CD4-positive, CD25-positive, alpha-beta regulatory T cell (primary cell): Measurements from ENCODE around the gene UAP1. TPM values are rescaled to one million over a fixed set of nuclear protein-coding genes. Genes with fewer than 3 reads are reported as not detected.
"Not testable (repeated sequence)": the region's sequence is repeated elsewhere in the genome, so short reads cannot be mapped to it uniquely, and the experiment has no call there.

Experiments
- ATAC-seq, 2 donors: fragments of 150-1000 bp; cut with Tn5 transposase; one replicate each; pipeline ENCODE4 v1.10.0; 2021; ENCODE audit warnings: low read depth in 2 of 2, moderate number of reproducible peaks in 2 of 2, moderate library complexity in 1 of 2
- DNase-seq, 3 donors: peaks; one replicate each; pipeline versions ENCODE4 v3.0.0 to v3.0.0-alpha.2; 2012 to 2022; ENCODE audit warnings: mixed read lengths in 1 of 3
- H3K27ac ChIP-seq: one replicate; pipeline ENCODE4 v1.7.0; 2013; ENCODE audit warnings: mild to moderate bottlenecking, low read length; ENCODE audit not compliant: insufficient read depth, poor library complexity, severe bottlenecking
- H3K27me3 ChIP-seq: one replicate; pipeline ENCODE4 v1.7.0; 2013; ENCODE audit warnings: low read length; ENCODE audit not compliant: control insufficient read depth, insufficient read depth
- H3K36me3 ChIP-seq: one replicate; pipeline ENCODE4 v1.7.0; 2013; ENCODE audit warnings: mild to moderate bottlenecking, low read length, moderate library complexity; ENCODE audit not compliant: control insufficient read depth, insufficient read depth
- H3K4me1 ChIP-seq: 2 replicates; pipeline ENCODE4 v1.7.0; 2013; ENCODE audit warnings: mild to moderate bottlenecking, low read length; ENCODE audit not compliant: insufficient read depth, control insufficient read depth, poor library complexity, severe bottlenecking
- H3K4me3 ChIP-seq: one replicate; pipeline ENCODE4 v1.7.0; 2013; ENCODE audit warnings: low read depth, mild to moderate bottlenecking, low read length, moderate library complexity
- H3K9me3 ChIP-seq, 2 experiments: 1 replicate in 1 of 2; 2 replicates in 1 of 2; pipeline ENCODE4 v1.7.0; 2013; ENCODE audit warnings: low read length in 2 of 2, mild to moderate bottlenecking in 1 of 2, moderate library complexity in 1 of 2; ENCODE audit not compliant: control insufficient read depth in 2 of 2
- H3K27ac Mint-ChIP-seq, 3 donors: one replicate each; pipeline ENCODE4 v1.8.0; 2020 to 2022; ENCODE audit warnings: mild to moderate bottlenecking in 3 of 3, mixed read lengths in 3 of 3, moderate library complexity in 2 of 3
- H3K27me3 Mint-ChIP-seq: one replicate; pipeline ENCODE4 v1.8.0; 2022; ENCODE audit warnings: mild to moderate bottlenecking, mixed read lengths
- H3K36me3 Mint-ChIP-seq: one replicate; pipeline ENCODE4 v1.8.0; 2020; ENCODE audit warnings: mixed read lengths
- H3K4me1 Mint-ChIP-seq, 4 donors: one replicate each; pipeline ENCODE4 v1.8.0; 2020 to 2022; ENCODE audit warnings: mixed read lengths in 4 of 4, mild to moderate bottlenecking in 1 of 4
- H3K4me3 Mint-ChIP-seq, 4 donors: one replicate each; pipeline ENCODE4 v1.8.0; 2020 to 2022; ENCODE audit warnings: mild to moderate bottlenecking in 4 of 4, mixed read lengths in 4 of 4, moderate library complexity in 3 of 4
- H3K9me3 Mint-ChIP-seq, 7 donors: one replicate each; pipeline ENCODE4 v1.8.0; 2020 to 2022; ENCODE audit warnings: mixed read lengths in 7 of 7, mild to moderate bottlenecking in 3 of 7, moderate library complexity in 2 of 7
- polyA plus RNA-seq, 4 donors: library from polyadenylated mRNA; unstranded; fragments of 300-500 nt; fragmentation: Illumina TruSeq; gene quantifications; one replicate each; pipeline ENCODE4 v1.2.3, GENCODE V29; 2021
- total RNA-seq: library from RNA; stranded (reverse); gene quantifications from one replicate; pipeline ENCODE4 v1.2.3, GENCODE V29; 2022

UAP1 gene
- total and polyA plus RNA-seq, 5 donors from 2014 or later = 17.1 to 25.7 (median 21.5) TPM

DNA sequence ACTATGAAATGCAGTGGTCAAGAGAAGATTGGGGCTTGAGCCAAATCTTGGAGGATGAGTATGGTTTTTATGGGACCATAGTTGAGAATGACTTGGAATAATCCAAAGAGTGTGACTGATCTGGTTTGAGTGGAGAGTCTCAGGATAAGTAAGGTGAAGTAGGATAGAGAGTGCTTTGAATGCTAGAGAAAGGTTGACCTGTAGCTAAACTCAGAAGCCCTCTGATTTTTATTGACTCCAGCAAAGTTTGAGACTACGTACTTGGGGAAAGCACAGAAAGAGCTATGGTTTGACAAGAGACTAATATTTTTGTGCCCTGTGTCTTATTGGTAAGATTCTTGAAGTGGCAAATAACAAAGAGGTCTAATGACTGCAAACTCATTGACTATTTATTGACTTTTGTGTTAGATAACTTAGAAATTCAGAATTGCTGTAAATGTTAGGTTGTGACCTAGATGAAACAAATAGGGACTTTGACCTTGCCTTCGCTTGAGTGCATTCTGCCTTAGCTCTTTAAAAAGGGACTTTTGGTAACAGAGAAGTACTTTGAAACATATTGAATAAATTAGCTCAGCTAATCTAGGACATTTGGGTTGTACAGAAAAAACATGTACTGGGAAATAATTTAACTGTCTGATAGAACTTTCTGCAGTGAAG is 35.1 kb downstream of the UAP1 start:
- H3K4me1 ChIP-seq = no peaks in the 10 kb centered on the region
- no peak overlapping the region for H3K27ac ChIP-seq
- no peak overlapping the region for H3K4me3 Mint-ChIP-seq
- peaks cover 52% of the 10 kb centered on the region for H3K36me3 Mint-ChIP-seq
- no peak overlapping the region for H3K4me3 ChIP-seq
- H3K4me1 Mint-ChIP-seq = no peaks in the 10 kb centered on the region
- H3K27me3 Mint-ChIP-seq = no peaks in the 10 kb centered on the region
- no peaks in the 10 kb centered on the region for H3K9me3 Mint-ChIP-seq
- ATAC-seq = no peak
- peaks cover 3% of the 10 kb centered on the region for H3K36me3 ChIP-seq
- H3K27me3 ChIP-seq = no peaks in the 10 kb centered on the region
- DNase-seq = no peak
- no peak overlapping the region for H3K27ac Mint-ChIP-seq
- no peaks in the 10 kb centered on the region for H3K9me3 ChIP-seq

DNA sequence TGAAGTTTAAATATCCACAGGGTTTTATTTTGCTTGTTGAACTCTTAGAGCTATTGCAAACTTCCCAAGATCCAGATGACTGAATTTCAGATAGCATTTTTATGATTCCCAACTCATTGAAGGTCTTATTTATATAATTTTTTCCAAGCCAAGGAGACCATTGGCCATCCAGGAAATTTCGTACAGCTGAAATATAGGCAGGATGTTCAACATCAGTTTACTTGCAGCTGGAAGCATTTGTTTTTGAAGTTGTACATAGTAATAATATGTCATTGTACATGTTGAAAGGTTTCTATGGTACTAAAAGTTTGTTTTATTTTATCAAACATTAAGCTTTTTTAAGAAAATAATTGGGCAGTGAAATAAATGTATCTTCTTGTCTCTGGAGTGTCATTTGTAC is 37.9 kb downstream of the UAP1 start:
- no peak for ATAC-seq
- Mint-ChIP-seq H3K27ac (no peak overlapping the region), H3K9me3 (no peaks in the 10 kb centered on the region), H3K4me3 (no peak overlapping the region), H3K36me3 (peaks cover 47% of the 10 kb centered on the region), H3K4me1 (no peaks in the 10 kb centered on the region), H3K27me3 (no peaks in the 10 kb centered on the region)
- H3K27ac ChIP-seq = no peak overlapping the region
- no peak overlapping the region for H3K4me3 ChIP-seq
- no peaks in the 10 kb centered on the region for H3K27me3 ChIP-seq
- H3K36me3 ChIP-seq = peaks cover 3% of the 10 kb centered on the region
- no peaks in the 10 kb centered on the region for H3K4me1 ChIP-seq
- DNase-seq = no peak
- no peaks in the 10 kb centered on the region for H3K9me3 ChIP-seq

DNA sequence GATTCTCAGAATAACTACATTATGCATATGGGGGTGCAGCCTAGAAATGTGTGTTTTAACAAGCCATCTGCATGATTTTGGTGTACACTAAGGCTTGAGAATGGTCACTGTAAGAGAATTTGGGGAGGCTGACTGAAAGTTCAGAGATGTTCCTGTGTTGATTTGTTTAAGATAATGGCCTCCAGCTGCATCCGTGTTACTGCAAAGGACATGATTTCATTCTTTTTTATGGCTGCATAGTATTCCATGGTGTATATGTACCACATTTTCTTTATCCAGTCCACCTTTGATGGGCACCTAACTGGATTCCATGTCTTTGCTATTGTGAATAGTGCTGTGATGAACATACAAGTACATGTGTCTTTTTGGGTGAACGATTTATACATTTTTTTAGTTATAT is 41.6 kb downstream of the UAP1 start:
- H3K36me3 Mint-ChIP-seq = peaks cover 30% of the 10 kb centered on the region
- ATAC-seq, H3K4me1 Mint-ChIP-seq, DNase-seq, H3K27me3 ChIP-seq, H3K9me3 ChIP-seq, H3K4me1 ChIP-seq, H3K36me3 ChIP-seq, H3K27me3 Mint-ChIP-seq, H3K4me3 ChIP-seq, H3K27ac ChIP-seq, H3K4me3 Mint-ChIP-seq, H3K9me3 Mint-ChIP-seq, H3K27ac Mint-ChIP-seq: not testable (repeated sequence)

DNA sequence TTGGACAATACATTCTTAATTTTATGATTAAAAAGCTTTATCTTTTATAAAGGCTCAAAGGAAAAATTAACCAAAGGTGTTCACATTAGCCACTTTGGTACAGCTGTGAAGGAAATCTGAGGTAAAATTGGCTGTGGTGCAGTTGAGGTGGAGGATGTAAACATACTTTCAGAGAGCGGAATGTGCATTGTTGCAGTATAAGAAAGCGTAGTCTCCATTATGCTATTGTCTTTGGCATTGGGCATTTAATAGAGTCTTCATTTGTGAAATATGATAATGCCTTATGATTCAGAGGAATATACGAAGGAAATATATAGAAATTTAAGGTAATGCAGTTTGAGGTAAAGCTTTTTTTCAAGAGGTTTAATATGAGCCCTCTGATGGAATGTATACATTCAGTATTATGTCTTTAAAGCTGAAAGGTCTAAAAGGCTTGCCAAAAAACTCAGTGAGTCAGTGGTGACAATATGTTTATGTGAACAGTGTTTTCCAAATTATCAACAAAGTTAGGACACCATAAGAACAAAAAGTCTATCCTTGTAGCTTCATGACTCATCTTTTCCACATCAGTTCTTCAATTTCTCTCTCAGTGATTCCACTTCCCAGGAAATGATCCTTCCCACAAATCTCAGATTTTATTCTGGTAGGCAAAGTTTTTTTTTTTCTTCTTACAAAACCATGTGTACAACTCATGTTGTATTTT is 43.9 kb downstream of the UAP1 start:
- DNase-seq (no peak), ATAC-seq (no peak)
- H3K9me3 ChIP-seq = no peaks in the 10 kb centered on the region
- no peak overlapping the region for H3K4me3 Mint-ChIP-seq
- H3K36me3 ChIP-seq = no peaks in the 10 kb centered on the region
- H3K9me3 Mint-ChIP-seq = no peaks in the 10 kb centered on the region
- H3K27ac ChIP-seq = no peak overlapping the region
- H3K27me3 Mint-ChIP-seq = no peaks in the 10 kb centered on the region
- H3K4me3 ChIP-seq = no peak overlapping the region
- no peaks in the 10 kb centered on the region for H3K4me1 ChIP-seq
- no peak overlapping the region for H3K27ac Mint-ChIP-seq
- H3K27me3 ChIP-seq = no peaks in the 10 kb centered on the region
- H3K4me1 Mint-ChIP-seq = no peaks in the 10 kb centered on the region
- H3K36me3 Mint-ChIP-seq = peaks cover 22% of the 10 kb centered on the region

DNA sequence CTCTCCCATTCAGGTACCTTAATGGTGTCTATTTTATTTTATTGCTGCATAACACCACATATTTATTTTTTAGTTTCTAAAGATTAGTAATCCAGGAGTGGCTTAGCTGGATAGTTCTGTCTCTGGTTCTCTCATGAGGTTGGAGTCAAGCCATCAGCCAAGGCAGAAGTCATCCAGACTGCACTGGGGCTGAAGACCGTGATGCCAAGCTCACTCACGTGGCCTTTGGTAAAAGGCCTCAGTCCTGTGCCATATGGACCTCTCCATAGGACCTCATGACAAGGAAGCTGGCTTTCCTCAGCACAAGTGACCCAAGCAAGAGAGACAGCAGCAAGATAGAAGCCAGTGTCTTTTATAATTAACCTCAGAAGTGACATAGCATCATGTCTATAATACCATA is 47.8 kb downstream of the UAP1 start:
- Histone ChIP-seq H3K9me3 (no peaks in the 10 kb centered on the region), H3K4me1 (no peaks in the 10 kb centered on the region), H3K36me3 (no peaks in the 10 kb centered on the region), H3K4me3 (no peak overlapping the region), H3K27ac (no peak overlapping the region), H3K27me3 (no peaks in the 10 kb centered on the region)
- Mint-ChIP-seq H3K9me3 (no peaks in the 10 kb centered on the region), H3K4me1 (no peaks in the 10 kb centered on the region), H3K27ac (no peak overlapping the region), H3K36me3 (peaks cover 6% of the 10 kb centered on the region), H3K27me3 (peaks cover 9% of the 10 kb centered on the region), H3K4me3 (no peak overlapping the region)
- DNase-seq (no peak), ATAC-seq (no peak)

DNA sequence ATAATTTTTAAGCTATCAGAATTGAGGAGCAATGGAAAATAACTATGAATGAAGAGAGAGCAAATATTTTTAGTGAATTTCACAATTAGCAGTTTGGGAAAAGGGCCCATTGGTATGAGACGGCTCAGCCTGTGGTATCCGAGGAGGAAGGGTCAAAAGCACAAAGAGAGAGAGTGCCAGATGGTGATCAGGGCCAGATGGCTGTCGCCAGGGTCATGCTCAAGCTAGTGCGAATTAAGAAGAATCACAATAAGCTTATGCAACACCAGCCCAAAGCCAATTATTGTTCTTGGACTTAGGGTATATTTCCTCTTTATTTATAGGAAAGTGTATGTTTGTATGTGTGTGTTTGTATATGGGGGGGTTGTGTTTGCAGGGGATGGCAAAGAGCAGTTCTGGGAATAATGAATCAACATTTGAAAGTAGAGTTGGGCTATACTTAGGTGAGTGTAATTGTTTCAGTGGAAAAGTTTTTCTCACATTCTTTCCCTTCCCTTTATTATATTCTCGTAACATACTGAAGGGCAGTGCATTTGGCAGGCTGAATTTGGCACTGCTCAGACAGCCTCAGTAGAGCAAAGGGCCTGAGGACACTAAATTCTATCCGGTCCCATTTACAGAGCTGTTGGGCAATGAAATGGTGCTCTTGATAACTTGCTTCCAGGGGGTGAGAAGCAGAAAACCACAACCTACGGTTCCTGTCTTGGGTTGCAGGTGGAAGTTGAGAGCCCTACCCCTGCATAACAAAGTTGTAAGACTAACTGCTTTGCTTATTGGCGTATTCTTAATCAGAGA is 51.3 kb downstream of the UAP1 start:
- Histone ChIP-seq H3K9me3 (peaks cover 11 to 12% of the 10 kb centered on the region in 2 experiments), H3K27me3 (no peaks in the 10 kb centered on the region), H3K27ac (no peak overlapping the region), H3K36me3 (peaks cover 7% of the 10 kb centered on the region), H3K4me3 (no peak overlapping the region), H3K4me1 (no peaks in the 10 kb centered on the region)
- H3K36me3 Mint-ChIP-seq = peaks cover 15% of the 10 kb centered on the region
- no peaks in the 10 kb centered on the region for H3K4me1 Mint-ChIP-seq
- no peak for ATAC-seq
- peaks cover 9% of the 10 kb centered on the region for H3K27me3 Mint-ChIP-seq
- peak overlapping the region in 1 of 4 donors; percentile 23 for H3K4me3 Mint-ChIP-seq
- H3K9me3 Mint-ChIP-seq = peaks cover 0 to 13% (median 2%) of the 10 kb centered on the region in 7 donors
- no peak overlapping the region for H3K27ac Mint-ChIP-seq
- DNase-seq = no peak

DNA sequence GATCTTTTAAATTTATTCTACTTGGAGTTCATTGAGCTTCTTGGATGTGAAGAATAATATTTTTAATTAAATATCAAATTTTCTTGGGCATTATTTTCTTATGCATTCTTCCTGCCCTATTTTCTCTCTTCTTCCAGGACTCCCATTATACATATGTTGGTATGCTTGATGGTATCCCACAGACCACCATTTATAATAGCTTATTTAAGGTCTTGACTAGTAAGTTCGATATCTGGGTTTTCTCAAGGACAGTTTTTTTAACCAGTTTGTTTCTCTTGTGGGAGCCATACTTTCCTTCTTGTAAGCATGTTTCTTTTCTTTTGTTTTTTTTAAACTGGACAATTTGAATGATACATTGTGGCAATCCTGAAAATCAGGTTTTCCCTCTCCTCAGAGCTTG is 55.3 kb downstream of the UAP1 start:
- peaks cover 12% of the 10 kb centered on the region for H3K27me3 Mint-ChIP-seq
- Histone ChIP-seq H3K27ac (no peak overlapping the region), H3K4me3 (no peak overlapping the region), H3K4me1 (no peaks in the 10 kb centered on the region), H3K27me3 (no peaks in the 10 kb centered on the region), H3K36me3 (peaks cover 7% of the 10 kb centered on the region), H3K9me3 (peaks cover 12 to 14% of the 10 kb centered on the region in 2 experiments)
- no peak overlapping the region for H3K27ac Mint-ChIP-seq
- H3K9me3 Mint-ChIP-seq = peaks cover 0 to 16% (median 4%) of the 10 kb centered on the region in 7 donors
- no peaks in the 10 kb centered on the region for H3K4me1 Mint-ChIP-seq
- H3K36me3 Mint-ChIP-seq = peaks cover 9% of the 10 kb centered on the region
- H3K4me3 Mint-ChIP-seq = no peak overlapping the region
- DNase-seq (no peak), ATAC-seq (no peak)
